ENCODE results near the gene NAT8.
"Not testable (repeated sequence)": the region's sequence is repeated elsewhere in the genome, so short reads cannot be mapped to it uniquely, and the experiment has no call there.

NAT8 gene

DNA sequence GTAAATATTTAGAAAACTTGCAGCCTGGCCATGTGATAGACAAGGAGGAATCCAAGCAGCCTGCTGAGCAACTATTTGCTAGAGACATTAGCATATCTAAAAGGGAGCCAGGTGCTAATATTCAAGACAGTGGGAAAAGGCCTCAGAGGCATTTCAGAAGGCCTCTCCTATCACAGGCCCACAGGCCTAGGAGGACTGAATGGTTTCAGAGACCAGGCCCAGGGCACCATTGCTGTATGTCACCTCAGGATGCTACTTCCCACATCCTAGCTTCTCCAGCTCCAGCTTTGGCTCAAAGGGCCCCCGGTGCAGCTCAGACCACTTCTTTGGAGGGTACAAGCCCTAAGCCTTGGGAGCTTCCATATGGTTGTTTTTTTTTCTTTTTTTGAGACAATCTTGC is 3.8 kb downstream of the NAT8 start:
- no peak for DNase-seq (ENCODE audit: low read depth in 4 of 4, low spot score in 1 of 4)

DNA sequence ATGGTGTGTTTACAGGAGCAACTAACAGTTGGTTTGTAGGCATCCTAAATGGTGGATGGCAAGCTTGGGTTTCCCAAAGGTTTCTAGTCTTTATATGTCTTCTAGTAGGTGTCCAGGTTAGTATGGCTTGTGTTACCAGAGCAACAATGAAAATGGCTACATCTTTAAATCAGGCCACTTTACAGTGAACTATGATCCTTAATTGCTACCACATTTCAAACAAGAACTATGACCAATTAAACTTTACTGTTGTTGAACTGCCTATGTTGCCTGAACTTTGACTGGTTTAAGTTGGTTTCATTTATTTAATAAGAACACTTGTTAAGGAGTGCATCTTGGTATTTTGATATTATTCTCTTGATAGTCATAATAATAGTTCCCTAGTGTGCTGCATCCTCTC is 5.2 kb downstream of the NAT8 start:
- DNase-seq (ENCODE audit: low read depth in 4 of 4, low spot score in 1 of 4) = not testable (repeated sequence)

DNA sequence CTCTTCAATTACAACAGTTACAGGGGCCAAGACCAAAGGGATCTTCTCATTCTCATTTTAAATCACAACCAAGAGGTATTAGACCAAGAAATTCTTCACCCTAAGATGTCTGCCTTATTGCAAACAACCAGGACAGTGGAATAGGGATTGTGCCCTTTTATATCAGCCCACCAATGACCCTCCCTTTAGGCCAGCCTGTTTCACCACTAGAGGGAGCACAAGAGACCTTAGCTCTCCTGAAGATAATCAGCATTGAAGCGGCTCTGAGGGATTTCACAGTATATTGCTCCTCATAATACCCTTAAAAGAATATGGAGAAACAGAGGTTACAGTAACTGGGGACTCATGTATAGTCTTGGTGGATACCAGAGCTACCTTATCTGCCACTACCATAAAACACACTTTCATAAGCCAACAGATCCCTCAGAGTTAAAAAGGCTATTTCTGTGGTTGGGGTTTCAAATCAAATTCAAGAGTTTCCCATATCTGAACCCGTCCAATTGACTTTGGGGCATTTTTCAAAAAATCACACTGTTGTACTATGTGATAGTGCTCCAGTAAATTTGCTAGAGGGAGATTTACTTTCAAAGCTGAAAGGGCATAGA is 11.5 kb downstream of the NAT8 start:
- DNase-seq (ENCODE audit: low read depth in 4 of 4, low spot score in 1 of 4) = not testable (repeated sequence)

DNA sequence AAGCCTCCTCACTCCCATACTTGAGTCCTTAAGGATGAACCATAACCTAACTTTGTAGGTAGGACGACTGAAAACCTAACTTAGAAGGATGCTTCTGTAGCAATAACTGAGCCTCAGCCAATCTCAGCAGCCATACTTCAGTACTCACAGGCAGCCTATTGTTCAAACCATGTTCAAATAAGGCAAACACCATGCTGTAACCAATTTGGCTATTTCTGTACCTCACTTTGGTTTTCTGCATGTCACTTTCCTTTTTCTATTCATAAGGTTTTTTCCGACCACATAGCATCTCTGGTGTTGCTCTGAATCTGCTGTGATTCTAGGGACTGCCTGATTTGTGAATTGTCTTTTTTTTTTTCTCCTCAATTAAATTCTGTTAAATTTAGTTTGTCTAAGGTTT is 13.7 kb downstream of the NAT8 start:
- not testable (repeated sequence) for DNase-seq (ENCODE audit: low read depth in 4 of 4, low spot score in 1 of 4)

DNA sequence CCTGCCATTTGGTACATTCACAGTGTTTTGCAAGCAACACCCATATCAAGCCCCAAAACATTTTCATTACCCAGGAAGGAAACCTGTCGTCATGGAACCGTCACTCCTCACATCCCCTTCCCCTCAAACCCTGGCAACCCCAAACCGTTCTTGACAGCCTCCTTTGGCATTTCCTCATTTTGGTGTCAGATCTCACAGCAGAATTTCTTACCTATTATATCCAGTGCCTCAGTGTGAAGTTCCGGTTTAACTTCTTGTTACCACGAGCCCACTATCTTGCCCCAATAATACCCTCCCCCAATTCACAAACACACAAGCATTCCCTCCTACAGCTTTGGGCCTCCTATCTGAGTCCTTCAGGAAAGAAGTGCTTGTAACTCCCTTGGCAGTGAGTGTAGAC is 16.0 kb downstream of the NAT8 start:
- not testable (repeated sequence) for DNase-seq (ENCODE audit: low read depth in 4 of 4, low spot score in 1 of 4)

DNA sequence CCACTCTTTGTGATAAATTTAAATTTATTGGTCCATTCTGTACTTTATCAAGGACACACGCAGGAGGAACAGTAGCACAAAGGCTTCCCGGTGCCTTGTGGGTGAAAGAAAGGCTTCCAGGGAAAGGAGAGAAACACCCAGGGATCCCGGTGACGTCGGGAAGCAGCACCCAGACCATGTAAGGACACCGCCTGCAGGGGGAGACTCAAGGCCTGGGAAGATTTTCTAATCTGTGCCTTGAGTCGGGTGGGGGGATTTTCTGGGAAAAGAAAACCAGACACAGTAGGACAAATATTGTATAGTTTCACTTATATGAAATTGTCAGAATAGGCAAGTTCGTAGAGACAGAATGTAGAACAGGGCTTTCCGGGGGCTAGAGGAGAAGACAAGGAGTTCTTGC is 17.6 kb downstream of the NAT8 start:
- DNase-seq (ENCODE audit: low read depth in 4 of 4, low spot score in 1 of 4) = not testable (repeated sequence)

DNA sequence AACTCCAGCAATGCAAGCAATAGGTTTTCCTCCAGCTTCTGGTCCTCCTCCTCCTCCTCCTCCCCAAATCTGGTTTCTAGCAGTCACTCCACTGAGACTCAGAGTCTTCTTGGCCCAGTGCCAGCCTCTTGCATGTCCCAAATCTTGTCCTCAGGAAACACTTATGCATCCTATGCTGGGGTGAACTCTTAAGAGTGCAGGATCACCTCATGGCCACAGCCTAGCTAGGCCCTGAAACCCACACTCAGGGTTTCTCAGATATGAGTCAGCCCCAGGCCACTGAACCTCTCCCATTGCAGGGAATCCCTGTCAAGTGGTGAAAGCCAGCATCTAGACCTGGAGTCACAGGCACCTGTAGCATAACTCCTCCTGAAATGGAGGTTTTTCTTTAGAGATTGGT is 18.2 kb downstream of the NAT8 start:
- not testable (repeated sequence) for DNase-seq (ENCODE audit: low read depth in 4 of 4, low spot score in 1 of 4)

DNA sequence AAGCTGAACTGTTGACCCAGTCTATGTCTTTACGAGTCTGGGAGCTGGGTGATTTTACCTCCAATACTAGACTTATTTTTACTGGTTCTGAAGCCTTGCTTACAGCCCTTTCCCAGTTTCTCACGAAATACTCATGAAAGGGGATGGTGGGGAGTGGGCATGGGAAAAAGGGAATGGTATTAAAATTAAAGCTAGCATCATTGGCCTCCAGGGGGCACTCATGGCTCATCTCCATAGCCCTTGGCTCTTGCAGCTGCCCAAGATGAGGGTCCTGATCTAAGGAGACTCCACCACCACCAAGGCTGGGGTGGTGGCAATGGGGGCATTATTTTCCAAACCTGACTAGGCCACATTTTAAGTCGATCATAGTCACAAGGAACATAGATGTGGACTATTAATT is 22.3 kb downstream of the NAT8 start:
- DNase-seq (ENCODE audit: low read depth in 4 of 4, low spot score in 1 of 4) = not testable (repeated sequence)

DNA sequence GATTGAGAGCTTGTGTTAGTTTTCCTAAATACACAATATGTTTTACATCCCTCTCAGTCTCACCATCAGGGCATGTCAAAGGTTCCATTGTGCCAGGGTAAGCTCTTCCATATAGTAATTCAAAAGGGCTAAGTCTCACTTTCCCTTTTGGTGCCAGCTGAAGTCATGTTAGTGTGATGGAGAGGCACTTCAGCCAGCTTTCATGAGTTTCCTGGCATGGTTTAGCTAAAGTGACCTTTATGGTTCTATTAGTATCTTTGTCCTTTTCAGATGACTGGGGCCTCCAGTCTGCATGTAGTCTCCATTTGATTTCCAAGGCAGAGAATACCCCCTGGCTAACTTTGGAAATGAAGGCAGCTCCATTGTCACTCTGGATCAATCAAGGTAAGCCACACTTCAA is 27.2 kb downstream of the NAT8 start:
- DNase-seq (ENCODE audit: low read depth in 4 of 4, low spot score in 1 of 4) = no peak

DNA sequence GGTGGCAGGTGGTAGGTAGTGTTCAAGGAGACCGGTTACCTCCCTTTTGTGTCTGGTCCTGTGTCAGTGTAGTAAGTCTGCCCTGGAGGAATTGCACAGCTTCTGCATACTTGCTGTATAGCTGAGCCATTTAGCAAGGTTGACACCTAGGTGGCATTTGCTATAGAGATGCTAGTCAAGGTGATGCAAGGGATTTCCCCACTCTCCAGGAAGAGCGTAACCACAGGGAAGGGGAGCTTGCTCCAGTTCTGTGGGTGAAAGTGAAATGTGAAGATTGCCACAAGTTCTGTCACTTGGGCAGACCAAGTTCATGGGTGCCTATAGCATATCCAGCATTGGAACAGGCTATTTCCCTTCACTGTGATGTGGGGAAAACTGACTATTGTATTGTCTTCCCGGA is 28.1 kb downstream of the NAT8 start:
- peak in 1 of 4 experiments; percentile 5 for DNase-seq (ENCODE audit: low read depth in 4 of 4, low spot score in 1 of 4)

DNA sequence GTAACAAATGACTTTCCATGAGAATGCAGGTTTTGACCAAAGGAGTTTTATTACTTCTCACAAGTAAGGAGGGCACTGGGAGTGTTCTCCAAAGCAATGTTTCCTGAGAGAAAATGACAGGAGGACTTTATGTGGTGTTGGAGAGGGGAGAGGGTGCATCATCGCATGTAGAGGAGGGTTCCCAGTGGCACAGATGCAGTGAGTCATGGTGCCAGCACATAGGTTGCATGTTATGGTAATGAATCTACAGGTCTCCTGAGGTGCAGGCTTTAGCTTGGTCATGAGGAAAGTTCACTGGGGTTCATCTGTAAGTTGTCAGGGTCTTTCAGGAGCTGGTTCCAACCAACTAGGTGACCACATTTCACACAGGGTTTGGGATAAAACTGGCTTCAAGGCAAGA is 30.4 kb downstream of the NAT8 start:
- no peak for DNase-seq (ENCODE audit: low read depth in 4 of 4, low spot score in 1 of 4)

DNA sequence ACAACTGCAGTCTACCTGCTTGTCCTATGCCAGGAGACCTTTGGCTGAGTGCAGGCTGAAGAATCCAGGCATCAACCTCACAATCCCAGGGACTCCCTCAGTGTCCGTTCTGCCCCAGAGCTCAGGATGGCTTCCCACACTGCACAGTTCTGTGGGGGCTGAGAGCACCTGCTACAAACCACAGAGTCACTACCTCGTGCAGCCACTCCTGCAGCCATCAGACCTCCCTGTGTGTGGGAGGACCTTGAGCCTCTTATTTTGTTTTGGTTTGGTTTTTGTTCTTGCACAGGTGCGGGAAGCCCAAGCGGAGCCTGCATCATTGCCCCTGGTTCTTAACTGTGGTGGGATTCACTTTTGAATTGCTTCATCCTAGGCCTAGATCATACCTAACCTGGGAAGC is 31.0 kb downstream of the NAT8 start:
- DNase-seq (ENCODE audit: low read depth in 4 of 4, low spot score in 1 of 4) = no peak

DNA sequence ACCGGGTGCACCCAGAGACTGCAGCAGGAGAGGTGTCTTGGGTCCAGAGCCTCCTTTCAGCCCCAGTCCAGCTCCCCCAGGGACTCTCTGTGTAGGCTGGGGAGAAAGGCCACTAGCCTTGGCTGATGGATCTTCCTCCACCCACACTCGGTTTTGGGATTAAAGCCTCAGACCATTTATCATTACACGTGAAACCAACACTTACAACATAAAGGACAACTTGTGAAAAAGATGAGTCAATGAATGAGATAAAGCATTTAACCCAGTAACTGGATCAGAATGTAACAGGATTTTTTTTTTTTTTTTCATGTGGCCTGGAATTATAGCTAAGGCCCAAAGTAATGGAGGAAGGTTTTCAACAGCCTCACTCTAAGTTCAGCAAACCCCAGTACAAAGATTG is 32.1 kb downstream of the NAT8 start:
- DNase-seq (ENCODE audit: low read depth in 4 of 4, low spot score in 1 of 4) = no peak

DNA sequence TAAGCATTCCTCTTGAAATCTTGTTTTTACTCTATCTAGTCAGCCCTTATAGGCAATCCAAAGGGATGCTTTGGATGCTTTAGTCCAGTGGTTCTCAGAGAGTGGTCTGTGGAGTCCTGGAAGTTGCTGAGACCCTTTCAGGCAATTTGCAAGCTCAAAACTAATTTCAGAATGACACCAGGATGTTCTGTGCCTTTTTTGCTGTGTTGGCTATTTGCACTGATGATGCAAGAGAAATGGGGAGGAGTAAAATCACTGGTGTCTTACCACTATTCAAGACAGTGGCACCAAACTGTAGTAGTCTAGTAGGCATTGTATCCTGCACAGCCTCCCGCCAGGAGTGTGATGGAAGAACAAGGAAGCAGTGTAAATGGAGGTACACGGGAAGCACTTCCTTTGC is 37.6 kb downstream of the NAT8 start:
- DNase-seq (ENCODE audit: low read depth in 4 of 4, low spot score in 1 of 4) = not testable (repeated sequence)

DNA sequence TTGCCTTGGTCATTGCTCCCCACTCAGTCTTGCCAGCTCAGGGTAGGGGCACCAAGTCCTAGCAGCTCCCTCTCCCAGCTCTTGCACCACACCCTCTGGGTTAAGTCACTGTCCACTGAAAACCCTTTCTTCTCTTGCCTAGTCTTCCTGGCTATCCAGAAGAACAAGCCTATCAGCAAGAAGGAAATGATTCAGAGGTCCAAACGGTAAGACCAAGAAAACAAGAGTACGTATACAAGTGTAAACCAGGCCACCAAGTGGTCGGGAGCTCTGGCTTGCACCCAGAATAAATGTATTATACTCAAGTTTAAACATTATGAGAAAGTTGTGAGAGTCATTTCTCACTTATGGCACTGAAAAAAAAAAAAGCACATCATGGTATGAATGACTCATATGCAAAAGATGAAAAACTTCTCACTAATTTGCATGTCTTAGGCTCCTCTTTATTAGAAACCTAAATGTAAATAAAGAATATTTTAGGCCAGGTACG is 39.1 kb downstream of the NAT8 start:
- not testable (repeated sequence) for DNase-seq (ENCODE audit: low read depth in 4 of 4, low spot score in 1 of 4)

DNA sequence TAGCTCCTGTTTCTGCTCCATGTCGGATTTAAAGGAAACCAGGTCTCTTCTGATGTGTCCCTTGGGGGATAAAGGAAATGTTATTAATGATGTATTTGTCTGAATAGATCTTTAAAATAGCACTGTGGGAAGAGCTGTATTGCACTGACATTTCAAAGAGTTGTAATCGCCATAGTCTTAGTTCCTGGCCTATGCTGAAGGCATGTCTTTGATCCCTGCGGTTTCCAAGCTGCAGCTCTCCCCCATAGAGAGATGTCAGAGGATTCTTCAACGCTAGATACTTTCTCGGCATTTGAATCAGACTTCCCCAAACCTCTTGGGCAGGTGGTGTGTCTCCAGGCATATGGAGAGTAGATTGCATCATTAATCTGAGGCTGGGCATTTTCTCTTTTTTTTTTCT is 40.4 kb downstream of the NAT8 start:
- no peak for DNase-seq (ENCODE audit: low read depth in 4 of 4, low spot score in 1 of 4)

DNA sequence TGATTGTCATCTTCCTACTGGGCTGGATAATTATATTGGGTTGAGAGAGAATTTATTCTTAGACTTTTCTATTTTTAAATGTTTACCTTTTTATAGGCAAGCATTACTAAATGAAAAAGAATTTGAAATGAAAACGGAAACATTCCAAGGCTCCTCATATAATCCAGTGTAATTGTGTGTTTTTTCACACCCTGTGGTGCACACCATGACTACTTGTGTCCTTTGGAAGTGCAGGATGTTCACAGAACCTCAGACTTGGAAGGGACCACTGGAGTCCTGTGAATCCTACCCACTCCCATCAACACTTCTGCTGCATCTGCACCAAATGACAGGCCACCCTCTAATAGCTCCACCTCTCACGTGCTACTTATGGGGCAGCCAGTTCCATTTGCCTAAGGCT is 48.0 kb downstream of the NAT8 start:
- DNase-seq (ENCODE audit: low read depth in 4 of 4, low spot score in 1 of 4) = no peak

DNA sequence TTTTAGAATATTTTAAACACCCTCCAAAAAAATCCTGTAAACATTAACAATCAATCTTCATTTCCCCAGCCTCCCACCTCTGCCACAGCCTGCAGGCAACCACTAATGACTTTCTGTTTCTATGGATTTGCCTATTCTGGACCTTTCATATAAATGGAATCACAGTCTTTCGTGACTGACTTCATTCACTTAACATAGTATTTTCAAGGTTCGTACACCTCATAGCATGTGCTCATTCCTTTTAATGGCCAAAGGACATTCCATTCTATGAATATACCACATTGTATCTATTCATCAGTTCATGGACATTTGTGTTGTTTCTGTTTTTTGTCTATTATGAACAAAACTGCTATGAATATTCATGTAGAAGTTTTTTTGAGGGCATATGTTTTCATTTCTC is 48.5 kb downstream of the NAT8 start:
- DNase-seq (ENCODE audit: low read depth in 4 of 4, low spot score in 1 of 4) = no peak

Measured in stimulated activated CD4-positive, alpha-beta T cell treated with anti-CD3 and anti-CD28 coated beads, Interleukin-1b, Interleukin-23, amount 100 ng/mL, for 24 hours (primary cell).